Measurements from ENCODE around the gene UBE2Z. TPM values are rescaled to one million over a fixed set of nuclear protein-coding genes. Genes with fewer than 3 reads are reported as not detected.

UBE2Z gene
- total RNA-seq, 6 donors from 2014 or later, result 38.6 to 79.6 (median 60.7) TPM

- no peak for DNase-seq
- H3K27ac ChIP-seq, result no peak overlapping the region
- peaks cover 0 to 4% (median 1%) of the 10 kb centered on the region in 4 donors for H3K27me3 ChIP-seq
- H3K4me1 ChIP-seq, result no peaks in the 10 kb centered on the region
- H3K9me3 ChIP-seq, result no peaks in the 10 kb centered on the region
- 41 to 61% methylated on average over 7 of the region's 7 CpGs for WGBS, 2 donors
- TF ChIP-seq EP300 (IDR thresholded peaks at IDR 0.05), result no peak
- no peak for TF ChIP-seq POLR2A (IDR thresholded peaks at IDR 0.05)
- no peak for TF ChIP-seq POLR2AphosphoS5 (IDR thresholded peaks at IDR 0.05)
- TF ChIP-seq CTCF (IDR thresholded peaks at IDR 0.05), result no peak
- H3K36me3 ChIP-seq, result no peaks in the 10 kb centered on the region
- no peak overlapping the region for H3K4me3 ChIP-seq
- ATAC-seq (ENCODE audit: low FRiP score in 2 of 2), result no peak
These were observed 46.1 kb downstream of the UBE2Z start for GRCh38 chr17:48954300-48954755.

DNA sequence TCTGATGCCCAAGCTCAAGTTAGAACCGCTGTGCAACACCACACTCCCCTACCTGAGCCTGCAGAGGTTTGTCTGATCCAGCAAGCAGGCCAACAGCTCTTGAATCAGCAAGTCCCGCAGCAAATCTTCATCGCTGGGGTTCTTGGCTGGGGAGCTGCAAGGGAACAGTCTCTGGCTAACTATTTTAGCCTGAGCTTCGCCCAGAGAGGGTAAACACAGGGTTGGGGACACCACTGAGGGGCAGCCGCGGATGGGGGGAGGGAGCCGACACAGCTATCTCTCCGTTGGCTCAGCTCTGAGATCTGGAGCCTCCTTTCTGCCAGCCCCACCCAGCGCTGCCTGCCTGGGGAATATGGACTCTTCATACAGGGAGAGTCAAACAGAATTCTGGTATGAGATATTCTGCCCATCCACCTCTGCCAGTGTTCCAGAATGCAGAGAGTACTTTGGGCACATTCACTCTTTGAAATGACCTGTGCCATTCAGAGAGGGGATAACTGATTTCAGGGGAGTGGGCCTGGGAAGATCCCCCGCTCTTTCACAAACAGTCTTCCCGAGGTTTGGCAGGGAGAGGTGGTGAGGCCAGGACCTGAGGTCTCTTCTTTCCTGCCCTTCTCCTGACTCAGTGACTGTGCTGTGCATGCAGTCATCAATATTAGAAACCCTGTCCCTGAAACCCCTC lies 52.8 kb downstream of the UBE2Z start:
- TF ChIP-seq EP300 (IDR thresholded peaks at IDR 0.05) (no peak), CTCF (IDR thresholded peaks at IDR 0.05) (no peak), POLR2AphosphoS5 (IDR thresholded peaks at IDR 0.05) (no peak), POLR2A (IDR thresholded peaks at IDR 0.05) (no peak)
- Histone ChIP-seq H3K36me3 (no peaks in the 10 kb centered on the region), H3K9me3 (no peaks in the 10 kb centered on the region), H3K27me3 (peaks cover 0 to 11% (median 0%) of the 10 kb centered on the region in 4 donors), H3K4me1 (no peaks in the 10 kb centered on the region), H3K27ac (no peak overlapping the region), H3K4me3 (no peak overlapping the region)
- DNase-seq (no peak), ATAC-seq (ENCODE audit: low FRiP score in 2 of 2) (no peak)
- WGBS, 2 donors, result 37 to 40% methylated on average over 5 to 11 of the region's 11 CpGs

- no peak overlapping the region for H3K27ac ChIP-seq
- no peaks in the 10 kb centered on the region for H3K4me1 ChIP-seq
- 31 to 36% methylated on average over 6 to 10 of the region's 10 CpGs for WGBS, 2 donors
- no peak for TF ChIP-seq EP300 (IDR thresholded peaks at IDR 0.05)
- no peak for TF ChIP-seq CTCF (IDR thresholded peaks at IDR 0.05)
- no peak for TF ChIP-seq POLR2AphosphoS5 (IDR thresholded peaks at IDR 0.05)
- TF ChIP-seq POLR2A (IDR thresholded peaks at IDR 0.05), result no peak
- H3K27me3 ChIP-seq, result peaks cover 0 to 11% (median 0%) of the 10 kb centered on the region in 4 donors
- H3K9me3 ChIP-seq, result no peaks in the 10 kb centered on the region
- no peak overlapping the region for H3K4me3 ChIP-seq
- no peaks in the 10 kb centered on the region for H3K36me3 ChIP-seq
- DNase-seq, result no peak
- no peak for ATAC-seq (ENCODE audit: low FRiP score in 2 of 2)
These were observed 53.5 kb downstream of the UBE2Z start for GRCh38 chr17:48961516-48962233.

GRCh38 chr17:48970224-48970623 lies 62.0 kb downstream of the UBE2Z start:
- Histone ChIP-seq H3K27ac (no peak overlapping the region), H3K27me3 (no peaks in the 10 kb centered on the region), H3K36me3 (no peaks in the 10 kb centered on the region), H3K9me3 (no peaks in the 10 kb centered on the region), H3K4me3 (no peak overlapping the region), H3K4me1 (peaks cover 0 to 3% (median 0%) of the 10 kb centered on the region in 4 donors)
- WGBS, 2 donors, result 43 to 50% methylated on average over 1 to 4 of the region's 4 CpGs
- no peak for ATAC-seq (ENCODE audit: low FRiP score in 2 of 2)
- no peak for DNase-seq
- TF ChIP-seq EP300 (IDR thresholded peaks at IDR 0.05) (no peak), CTCF (IDR thresholded peaks at IDR 0.05) (no peak), POLR2AphosphoS5 (IDR thresholded peaks at IDR 0.05) (no peak), POLR2A (IDR thresholded peaks at IDR 0.05) (no peak)
